ENCODE measurements around the gene GUCA1A. TPM values are rescaled to one million over a fixed set of nuclear protein-coding genes. Genes with fewer than 3 reads are reported as not detected.
"Not testable (repeated sequence)": the region's sequence is repeated elsewhere in the genome, so short reads cannot be mapped to it uniquely, and the experiment has no call there.

The GUCA1A gene
- polyA plus RNA-seq, 12 donors = 0.12 to 0.84 (median 0.15) TPM; not detected in 8

DNA sequence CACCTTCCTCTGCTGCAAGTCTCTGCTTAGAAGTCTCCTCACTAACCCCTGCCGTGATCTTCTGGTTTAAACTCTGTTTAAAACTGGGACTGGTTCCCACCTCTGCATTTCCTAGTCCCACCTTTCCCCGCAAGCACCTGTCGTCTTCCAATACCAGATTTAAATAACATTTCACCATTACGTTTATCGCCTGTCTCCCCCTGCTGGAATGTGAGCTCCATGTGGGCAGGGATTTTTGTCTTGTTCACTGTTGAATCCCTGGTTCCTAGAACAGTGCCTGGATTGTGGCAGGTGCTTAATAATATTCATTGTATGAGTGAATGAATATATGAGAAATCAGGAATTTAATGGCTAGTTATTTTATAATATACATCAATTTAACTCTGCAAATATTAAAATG is 2.7 kb downstream of the GUCA1A start:
- no peak for DNase-seq

DNA sequence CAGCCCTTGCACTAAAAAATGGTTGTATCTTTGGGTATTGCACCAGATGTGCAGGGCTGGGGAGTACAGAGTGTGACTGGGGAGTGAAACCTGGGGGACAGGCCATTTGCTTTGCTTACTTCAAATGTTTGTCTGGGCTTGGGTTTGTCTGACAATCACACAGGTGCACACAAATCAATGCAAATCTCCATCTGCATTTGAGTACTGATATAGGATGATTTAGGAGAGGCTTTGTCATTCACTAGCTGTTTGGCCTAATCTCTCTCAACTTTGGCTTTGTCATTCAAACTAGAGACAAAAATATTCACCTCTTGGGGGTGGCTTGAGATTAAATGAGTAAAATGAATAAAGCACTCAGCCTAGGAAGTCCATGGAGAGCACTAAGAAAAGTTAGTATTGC is 3.8 kb downstream of the GUCA1A start:
- no peak for DNase-seq

DNA sequence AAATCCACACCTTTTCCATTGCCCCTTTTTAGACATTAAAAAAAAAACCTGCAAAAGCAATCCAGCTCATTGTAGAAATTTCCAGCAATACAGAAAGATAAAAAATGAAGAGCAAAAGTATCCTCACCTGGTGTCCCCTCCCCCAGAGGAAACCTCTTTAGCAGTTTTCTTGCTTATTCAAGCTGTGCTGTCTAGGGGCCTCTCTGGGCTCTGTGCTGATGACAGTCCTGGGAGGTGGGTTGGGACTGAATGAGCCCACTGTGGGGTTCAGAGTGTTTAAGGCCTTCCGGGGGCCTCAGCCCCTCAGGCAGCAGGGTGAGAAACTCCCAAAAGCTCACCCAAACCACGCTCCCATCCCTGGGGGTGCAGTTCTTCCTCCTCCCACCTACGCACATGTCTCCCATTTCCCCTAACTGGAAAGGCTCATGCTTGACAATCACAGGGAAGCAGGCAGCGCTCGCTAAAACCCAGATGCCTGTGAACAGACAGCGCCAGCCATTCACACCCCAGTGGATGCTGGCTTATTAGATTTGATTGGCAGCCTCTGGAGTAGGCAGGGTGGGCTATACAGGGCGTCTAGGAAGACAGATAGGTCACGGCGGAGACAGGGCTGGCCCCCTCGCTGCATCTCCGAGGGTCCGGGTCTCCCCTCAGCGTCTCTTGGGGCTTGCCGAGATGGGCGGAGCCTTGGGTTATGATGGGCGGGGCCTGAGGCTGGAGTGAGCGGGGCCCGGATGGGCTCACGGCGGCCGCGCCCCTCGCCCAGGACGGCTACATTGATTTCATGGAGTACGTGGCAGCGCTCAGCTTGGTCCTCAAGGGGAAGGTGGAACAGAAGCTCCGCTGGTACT is 4.6 kb downstream of the GUCA1A start:
- no peak for DNase-seq

DNA sequence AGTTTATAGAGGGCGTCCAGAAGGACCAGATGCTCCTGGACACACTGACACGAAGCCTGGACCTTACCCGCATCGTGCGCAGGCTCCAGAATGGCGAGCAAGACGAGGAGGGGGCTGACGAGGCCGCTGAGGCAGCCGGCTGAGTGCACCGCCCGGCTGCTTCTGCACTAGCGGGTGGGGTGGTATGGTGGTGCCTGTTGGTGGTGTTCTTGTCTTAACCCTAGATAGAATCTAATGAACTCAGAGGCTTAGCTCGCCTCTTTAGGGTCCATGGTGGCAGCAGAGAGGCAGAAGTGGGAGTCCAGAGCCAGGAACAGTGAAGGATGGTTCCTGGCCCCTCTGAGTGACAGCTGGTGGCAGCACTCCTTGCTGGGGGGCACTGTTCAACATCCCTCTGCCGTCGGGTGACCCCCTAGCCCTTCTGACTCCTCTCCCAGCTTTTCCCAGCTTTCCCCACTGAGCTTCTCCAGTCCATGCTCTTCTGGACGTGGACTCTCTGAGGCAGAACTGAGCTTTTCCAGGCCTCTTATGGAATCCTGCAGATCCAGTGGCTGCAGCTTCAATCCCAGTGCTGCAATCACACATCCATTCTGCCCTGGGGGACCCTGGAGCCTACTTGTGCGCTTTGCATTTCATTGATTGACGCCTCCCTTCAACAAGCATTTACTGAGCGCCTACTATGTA is 6.2 kb downstream of the GUCA1A start:
- no peak for DNase-seq

DNA sequence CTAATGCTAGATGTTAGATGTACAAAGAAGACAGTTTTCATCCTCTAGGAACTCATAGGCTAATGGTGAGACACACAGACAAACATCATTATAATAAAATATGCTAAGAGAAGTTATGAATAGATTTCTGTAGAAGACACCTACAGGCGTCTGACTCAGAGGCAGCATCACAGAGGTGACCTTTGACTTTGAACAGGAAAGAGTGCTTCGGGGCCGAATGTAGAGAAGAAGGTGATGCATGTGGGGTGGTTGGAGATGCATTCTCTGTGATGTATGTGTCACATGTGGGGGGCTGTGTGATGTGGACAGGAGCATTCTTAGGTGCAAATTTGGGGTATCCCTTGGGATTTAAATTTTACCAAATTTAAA is 6.8 kb downstream of the GUCA1A start:
- no peak for DNase-seq

DNA sequence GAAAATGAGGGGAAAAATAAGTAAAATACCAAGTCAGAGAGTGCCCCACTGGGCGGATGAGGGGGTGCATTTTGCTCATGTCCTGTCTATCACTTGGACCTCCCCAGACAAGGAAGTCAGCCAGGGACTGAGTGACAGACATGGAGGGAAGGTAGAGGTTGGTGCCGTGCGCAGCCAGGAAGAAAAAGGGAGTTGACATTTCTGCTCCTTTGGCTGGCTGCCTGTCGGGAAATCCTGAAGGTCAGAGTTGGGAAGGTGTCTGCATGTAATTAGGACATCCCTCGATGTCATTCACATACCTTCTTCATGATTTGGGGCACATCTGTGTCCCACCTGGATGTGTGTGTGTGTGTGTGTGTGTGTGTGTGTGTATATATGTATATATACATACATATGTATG is 8.9 kb downstream of the GUCA1A start:
- DNase-seq = no peak

DNA sequence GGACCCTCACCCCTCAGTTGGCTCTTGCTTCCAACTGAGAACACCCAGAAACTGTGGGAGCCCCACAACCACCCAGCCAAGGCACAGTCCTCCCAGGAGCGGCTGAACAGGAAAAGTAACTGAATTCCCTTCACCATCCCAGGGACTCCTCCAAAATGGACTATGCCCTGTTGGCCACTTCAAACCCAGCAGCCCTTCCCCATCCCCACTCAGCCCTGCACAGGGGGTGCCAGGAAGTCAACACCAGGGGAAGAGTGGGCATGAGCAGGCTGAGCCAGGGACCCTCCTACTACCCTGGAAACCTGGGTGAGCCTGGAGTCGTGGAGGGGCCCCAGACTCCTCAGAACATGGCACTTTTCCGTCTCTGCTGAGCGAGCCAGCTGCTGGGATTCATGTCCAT is 11.3 kb downstream of the GUCA1A start:
- DNase-seq = no peak

DNA sequence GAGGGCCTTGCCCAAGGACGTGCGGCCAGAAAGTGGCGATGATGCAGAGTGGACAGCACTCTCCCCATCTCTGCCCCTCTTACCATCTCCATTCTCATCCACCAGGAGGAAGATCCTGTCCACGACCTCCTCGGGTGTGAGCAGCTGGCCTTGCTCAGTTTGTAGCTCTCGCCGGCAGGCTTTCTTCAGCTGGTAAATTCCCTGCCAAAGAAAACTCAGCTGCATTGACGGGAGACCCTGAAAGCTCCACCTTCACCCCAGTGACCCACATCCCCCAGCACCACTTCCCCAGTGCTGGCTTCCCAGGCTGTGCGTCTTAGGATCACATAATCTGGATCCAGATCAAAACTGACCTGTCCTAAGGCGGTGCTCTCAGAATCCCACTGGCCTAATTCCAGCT is 12.4 kb downstream of the GUCA1A start:
- no peak for DNase-seq

DNA sequence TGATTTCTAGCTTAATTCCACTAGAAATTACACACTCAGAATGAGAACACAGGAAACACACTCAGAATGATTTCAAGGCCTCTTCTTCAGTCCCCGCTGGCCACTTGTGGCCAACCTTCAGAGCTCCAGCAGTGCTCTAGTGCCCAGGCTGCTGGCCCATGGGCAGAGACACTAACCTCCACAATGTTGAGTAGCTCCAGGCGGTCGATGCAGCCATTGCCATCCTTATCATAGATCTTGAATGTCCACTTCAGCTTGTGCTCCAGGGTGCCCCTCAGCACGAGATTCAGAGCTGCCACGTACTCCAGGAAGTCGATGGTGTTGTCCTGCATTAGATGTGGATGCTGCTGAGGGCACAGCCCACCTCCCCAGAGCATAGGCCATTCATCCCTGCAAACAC is 15.2 kb downstream of the GUCA1A start:
- DNase-seq = no peak

DNA sequence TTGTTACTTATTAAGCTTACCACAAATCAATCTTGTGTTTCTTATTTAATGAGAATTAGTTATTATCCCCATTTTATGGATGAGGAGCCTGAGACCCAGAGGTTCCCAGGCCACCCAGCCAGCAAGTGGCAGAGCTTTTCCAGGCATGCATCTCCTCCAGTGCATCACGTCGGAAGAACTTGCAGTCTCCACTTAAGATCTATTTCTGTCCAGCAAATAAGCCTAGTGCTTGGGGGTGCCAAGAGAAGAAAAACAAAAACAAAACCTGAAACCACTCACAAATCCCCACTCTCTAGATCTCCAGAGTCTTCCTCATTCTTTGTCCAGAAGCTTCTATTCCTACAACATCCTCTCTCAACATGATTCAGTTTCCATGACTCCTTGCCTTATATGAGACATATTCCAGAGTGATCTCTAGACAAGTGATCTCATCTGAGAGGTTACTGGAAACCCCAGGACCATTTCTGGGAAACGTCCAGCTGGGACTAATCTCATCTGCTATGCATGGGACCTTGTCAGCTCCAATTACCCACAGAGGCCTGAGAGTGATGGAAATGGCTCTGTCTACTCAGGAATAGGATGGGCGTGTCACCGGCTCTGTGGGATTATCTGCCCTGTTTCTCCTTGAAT is 17.5 kb downstream of the GUCA1A start:
- DNase-seq = no peak

DNA sequence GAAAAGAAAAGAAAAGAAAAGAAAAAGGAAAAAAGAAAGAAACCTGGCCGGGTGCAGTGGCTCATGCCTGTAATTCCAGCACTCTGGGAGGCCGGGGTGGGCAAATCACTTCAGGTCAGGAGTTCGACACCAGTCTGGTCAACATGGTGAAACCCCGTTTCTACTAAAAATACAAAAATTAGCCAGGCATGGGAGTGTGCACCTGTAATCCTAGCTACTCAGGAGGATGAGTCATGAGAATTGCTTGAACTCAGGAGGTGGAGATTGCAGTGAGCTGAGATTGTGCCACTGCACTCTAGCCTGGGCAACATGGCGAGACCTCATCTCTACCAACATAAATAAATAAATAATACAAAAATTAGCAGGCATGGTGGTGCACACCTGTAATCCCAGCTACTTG is 19.2 kb downstream of the GUCA1A start:
- DNase-seq = not testable (repeated sequence)

DNA sequence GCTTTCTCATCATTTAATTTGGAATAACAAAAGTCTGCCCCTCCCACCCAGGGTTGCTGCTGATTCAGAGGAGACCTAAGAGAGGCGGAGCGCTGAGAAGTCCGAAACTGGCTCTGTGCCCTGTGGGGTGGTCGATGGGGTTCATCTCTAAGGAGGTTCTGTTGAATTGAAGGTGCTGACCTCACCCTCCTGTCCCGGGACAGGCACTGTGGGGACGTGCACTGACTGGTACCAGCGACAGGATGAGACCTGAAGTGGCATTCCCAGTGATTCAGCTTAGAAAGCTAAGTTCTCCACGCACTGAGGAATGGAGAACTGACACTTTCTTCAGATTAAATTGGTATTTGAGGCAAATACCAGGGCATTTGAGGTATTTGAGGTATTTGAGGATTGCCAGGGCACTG is 20.3 kb downstream of the GUCA1A start:
- no peak for DNase-seq

DNA sequence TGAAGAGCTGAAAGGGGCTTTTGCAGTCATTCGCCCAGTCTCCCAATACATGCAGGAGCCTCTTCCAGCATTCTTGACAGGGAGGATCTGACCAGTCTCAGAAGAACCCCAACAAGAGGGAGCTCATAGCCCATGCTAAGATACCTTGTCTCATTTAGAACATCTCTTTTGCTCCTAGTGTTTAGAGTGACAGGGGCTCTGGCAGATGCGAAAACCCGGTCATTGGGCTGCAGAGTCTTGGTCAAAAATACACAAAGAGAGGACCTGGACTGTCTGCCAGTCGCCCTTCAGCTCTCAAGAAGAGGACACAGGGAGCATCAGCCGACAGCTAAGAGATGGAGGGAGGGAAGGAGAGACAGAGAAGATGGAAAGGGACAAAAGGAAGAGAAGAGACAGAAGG is 20.9 kb downstream of the GUCA1A start:
- no peak for DNase-seq

DNA sequence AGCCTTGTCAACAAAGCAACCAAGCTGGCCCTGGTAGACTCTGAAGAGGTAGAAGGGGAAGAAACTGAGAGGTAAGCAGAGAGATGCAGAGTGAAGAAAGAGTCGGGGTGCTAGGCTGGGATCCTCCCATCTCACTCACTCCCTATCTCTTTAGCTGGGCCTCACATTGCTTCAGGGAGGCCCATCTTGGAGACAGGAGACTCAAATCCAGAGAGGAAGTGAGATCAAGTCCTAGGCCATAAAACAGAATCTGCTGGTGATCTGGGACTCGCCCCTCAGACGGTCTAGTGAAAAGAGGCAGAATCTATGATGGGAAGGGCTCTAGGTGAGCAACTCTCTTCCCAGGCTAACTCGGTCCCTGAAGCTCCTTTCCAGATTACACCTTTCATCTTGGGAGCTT is 22.3 kb downstream of the GUCA1A start:
- DNase-seq = no peak

DNA sequence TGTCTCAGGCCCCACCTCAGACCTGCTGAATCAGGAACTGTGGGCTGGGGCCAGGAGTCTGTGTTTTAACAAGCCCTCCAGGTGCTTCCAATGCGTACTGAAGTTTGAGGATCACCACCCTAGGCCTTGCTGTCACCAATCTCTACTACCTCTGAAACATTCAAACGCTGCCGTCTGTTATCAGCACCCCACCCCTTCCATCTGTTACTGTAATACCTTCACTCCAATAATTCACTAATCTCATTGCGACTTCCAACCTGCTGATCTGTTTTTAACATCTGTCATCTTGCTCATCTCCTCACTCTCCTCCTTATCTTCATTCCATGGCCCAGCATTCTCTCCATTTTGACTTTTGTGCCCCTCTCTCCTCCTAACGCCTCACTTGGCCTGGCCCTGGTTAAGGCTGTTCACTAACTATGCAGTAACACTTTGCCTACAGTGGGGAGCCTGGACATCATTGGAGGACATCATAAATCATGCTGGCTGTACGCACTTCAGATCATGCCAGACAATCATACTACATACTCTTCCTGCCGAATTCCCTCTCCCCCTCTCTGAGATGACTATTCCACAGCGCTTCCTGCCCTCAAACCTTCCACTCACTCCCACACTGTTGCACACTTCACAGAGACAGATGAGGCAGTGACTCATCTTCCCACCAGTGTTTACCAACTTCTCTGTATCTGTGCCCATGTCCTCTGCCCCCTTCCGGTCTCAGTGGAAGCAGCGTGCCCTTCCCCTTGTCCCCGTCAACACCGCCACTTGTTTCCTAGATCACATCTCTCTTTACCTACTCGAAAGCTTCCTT is 24.6 kb downstream of the GUCA1A start:
- DNase-seq = no peak

DNA sequence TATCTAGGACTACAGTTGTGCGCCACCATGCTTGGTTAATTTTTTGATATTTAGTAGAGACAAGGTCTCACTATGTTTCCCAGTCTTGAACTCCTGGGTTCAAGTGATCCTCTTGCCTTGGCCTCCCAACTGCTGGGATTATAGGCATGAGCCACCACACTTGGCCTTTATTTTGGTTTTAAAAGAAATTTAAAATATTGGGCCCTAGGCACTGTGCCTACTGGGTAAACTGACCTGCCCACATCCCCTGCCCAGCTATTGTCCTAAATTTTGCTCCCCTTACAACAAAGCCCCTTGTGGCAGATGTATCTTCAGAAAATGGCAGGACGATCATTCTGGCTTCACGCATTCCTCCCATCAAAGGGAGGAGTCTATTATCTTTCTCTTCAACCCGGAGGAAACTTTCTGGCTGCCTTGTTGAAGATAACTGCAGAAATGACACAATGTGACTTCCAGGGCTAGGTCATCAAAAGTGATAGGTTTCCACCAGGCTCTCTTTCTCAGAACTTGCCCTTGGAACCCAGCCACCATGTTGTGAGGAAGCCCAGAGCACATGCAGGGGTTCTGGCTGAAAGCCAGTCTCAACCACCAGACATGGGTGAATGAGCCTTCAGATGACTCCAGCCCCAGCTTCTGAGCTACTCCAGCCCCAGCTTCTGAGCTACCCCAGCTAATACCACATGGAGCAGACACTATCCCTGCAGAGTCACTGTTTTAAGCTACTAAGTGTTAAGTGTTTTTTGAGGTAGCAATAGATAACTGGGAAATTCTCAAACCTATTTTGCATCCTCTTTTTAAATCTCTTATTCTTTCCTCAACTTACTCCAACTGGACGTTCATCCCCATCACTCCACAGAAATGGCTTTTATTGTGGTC is 26.2 kb downstream of the GUCA1A start:
- DNase-seq = no peak

DNA sequence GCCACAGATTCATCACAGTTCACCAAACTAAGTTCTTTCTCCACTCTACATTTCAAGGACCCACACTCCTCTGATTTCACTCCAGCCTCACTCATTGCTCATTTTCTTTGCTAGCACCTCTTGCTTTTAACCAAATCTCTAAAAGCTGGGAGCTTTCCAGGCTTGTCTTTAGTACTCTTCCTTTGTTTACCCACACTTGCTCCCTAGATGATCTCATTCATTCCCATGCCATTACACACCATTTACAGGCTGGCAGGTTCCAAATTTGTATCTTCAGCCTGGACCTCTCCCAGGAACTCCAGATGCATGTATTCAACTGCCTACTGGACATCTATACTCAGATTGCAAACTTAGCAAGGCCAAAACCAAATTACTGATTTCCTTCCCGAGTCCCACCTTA is 26.9 kb downstream of the GUCA1A start:
- no peak for DNase-seq

DNA sequence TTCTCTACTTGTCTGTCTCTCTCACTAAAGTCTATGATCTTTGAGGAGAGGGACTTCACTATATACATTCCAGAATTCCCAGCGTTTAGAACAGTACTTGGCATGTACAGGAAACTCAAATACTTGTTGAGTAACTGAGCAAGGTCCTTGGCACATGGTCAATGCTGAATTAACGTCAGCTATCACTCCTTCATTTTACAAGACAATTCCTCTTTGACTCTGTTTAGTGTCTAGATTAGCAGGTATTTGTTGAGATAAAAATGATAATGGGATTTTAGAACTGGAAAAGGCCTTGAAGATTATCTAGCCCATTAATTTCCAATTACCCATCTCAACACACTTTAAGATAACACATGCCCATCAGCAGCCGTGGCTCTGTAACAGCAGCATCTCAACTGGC is 28.2 kb downstream of the GUCA1A start:
- no peak for DNase-seq

DNA sequence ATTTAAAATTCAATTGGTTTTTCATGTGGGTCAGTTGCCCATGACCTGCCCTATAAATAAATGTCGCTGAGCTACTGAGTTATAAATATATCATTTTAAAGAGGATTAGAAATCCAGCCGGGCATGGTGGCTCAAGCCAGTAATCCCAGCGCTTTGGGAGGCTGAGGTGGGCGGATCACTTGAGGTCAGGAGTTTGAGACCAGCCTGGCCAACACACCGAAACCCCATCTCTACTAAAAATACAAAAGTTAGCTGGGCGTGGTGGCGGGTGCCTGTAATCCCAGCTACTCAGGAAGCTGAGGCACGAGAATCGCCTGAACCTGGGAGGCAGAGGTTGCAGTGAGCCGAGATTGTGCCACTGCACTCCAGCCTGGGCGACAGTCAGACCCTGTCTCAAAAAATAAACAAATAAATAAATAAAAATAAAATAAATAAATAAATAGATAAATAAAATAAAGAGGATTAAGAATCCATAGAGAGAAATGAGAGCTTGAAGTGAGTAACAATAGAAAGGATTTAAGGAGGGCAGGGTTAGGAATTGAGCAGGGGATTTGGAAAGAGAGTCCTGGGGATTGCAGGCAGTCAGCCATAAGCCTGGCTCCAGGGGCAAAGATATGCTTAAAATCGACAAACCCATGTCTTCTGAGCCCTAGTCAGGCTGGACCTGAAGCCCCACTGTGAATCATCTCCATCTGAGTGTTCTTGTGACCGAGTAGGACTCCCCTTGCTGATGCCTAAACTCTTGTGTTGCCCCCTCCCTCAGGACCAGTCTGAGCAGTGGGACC is 29.2 kb downstream of the GUCA1A start:
- DNase-seq = not testable (repeated sequence)

DNA sequence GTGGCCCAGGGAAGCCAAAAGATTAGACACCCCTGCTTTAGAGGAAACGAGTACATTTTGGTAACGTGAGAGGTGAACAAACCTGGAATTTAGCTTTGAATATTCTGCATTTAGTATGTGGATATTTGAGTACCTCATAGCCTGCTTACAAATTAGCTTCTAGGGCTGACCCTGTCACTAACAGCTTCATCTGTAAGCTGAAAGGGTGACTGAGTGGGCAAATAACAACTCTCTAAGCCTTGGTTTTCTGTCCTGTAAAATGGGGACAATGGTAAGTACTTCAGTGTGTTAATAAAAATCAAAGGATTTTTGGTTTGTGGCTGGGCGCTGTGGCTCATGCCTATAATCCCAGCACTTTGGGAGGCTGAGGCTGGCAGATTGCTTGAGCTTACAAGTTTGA is 30.0 kb downstream of the GUCA1A start:
- DNase-seq = no peak
